DMS153 (cell line): ENCODE results near the gene UROS.

Experiments
- DNase-seq: peaks from one replicate; lab custom pipeline; 2025; lab: John Stamatoyannopoulos, UW

The UROS gene

GRCh38 chr10:125836746-125837145 is 13.7 kb upstream of the UROS start:
- no peak for DNase-seq

- DNase-seq: no peak
Observed at GRCh38 chr10:125828311-125828710, 5.3 kb upstream of the UROS start.

DNA sequence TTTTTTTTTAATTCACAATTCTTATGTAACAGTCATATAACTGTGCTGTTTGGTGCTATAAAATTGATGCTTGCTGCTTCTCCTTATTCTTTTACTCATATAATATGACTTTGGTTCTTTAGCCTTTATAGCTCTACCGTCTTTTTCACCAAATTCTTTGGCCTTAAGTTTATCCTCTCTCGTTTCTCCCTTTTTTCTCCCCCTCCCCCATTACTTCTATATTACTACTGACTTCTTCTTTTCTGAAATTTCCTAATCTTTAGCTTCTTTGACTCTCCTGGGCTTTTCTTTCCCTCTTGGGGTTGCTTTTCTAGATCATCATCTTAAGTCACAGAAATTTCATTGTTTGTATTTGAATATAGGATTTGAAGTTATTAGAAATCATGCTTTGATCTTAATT is 4.1 kb upstream of the UROS start:
- no peak for DNase-seq

GRCh38 chr10:125824736-125825135 is 1.7 kb upstream of the UROS start:
- no peak for DNase-seq

- DNase-seq: no peak
Observed at GRCh38 chr10:125823663-125824251, 699 bp upstream of the UROS start.

DNA sequence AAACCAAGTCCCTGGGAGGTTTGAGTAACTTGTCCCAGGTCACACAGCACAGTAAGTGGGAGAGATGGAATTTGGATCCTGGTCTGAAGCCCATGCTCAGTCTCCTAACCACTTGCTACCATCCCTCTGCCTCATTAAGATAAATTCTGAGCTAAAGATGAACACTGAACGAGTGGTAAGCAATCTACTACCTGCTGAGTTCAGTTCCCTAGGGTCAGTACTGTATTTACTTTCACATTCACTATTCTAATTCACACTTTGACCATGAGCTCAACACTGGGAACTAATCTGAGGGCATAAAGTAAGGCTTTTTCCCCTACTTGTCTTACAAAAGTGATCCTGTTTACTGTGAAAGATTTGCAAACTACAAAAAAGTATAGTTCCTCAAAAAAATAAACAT is 2.4 kb downstream of the UROS start:
- DNase-seq: no peak

GRCh38 chr10:125817337-125817946 is 5.6 kb downstream of the UROS start:
- no peak for DNase-seq

DNA sequence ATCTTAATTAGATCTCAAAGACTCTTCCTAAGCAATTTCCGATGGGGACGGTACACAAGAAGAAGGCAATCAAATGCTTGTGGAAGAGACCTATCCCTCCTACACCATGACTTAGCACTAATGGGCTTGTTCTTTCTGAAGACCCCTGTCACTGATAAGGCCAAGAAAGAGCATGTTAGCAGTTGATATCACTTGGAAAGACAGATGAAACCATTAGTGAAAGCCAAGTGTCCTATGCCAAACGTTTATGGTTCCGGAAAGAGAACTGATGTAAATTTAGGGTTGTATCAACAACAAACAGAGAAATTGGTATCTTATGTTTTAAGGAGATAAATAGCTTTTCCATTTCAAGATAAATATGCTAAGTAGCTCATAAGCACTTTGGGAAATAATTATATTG is 6.5 kb downstream of the UROS start:
- DNase-seq: no peak

DNA sequence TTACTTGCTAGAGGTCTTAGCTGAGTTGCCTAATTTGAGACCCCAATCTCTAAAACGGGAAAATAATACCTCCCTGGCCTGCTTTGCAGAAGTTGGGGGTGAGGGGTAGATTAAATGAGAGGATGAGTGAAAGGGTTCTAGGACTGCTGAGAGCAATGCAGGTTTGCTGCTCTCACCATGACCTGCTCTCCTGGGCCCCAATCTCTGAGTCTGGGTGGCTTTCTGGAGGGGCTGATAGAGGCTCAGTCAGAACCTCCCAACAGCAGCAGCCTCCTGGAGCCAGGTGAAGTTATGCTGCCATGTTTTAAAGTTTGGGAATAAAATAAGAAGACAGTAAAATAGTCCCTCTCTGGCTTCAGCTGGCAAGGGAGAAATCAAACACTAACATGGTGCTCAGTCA is 7.3 kb downstream of the UROS start:
- DNase-seq: no peak

DNA sequence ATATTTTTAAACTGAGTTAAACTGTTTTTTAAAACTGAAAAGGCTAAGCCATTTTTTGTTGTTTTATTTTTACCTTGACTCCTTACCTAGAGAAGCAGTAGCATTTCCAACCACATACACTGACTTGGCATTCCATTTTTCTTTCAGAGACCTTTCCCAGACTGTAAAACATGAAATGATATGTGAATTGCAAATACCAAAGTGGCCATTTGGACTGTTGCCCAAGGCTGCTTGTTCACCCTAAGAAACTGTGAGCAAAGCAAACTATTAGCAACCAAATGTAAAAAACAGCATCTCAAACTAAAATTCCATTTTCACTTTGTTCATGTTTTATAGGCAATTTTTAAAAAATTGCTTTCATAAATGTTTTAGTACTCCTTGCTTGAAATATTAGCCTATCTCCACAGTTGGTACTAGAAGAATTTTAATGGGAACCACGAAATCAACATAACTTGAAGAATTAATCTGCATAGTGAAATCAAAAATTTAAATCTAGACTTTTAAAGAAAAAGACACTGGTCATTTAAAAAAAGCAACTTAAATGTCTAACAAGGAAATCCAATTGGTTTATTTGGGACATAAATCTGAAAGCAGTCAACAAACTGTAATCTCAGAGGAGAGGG is 10.8 kb downstream of the UROS start:
- no peak for DNase-seq

GRCh38 chr10:125811251-125811650 is 11.8 kb downstream of the UROS start:
- DNase-seq: no peak

DNA sequence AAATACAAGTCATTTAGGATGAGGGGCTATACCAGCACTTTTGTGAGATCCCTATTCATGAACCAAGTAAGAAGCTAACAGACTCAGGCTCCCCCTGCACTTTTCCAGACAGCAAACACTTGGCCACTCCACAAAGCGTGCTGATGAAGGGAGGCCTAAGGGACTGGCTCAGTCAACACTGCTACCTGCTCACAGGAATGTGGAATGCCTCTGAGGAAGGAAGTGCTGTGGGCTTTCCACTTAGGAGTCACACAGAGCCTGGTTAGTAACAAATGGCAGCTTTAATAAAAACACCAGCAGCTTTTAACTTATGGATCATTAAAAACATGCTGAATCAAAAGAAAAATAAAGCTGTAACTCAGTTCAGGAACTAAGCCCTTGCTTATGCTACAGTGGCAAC is 15.0 kb downstream of the UROS start:
- DNase-seq: no peak

GRCh38 chr10:125802739-125803138 is 20.3 kb downstream of the UROS start:
- no peak for DNase-seq

- no peak for DNase-seq
Observed at GRCh38 chr10:125802131-125802530, 20.9 kb downstream of the UROS start.

- DNase-seq: no peak
Observed at GRCh38 chr10:125801574-125801973, 21.5 kb downstream of the UROS start.

GRCh38 chr10:125799451-125800182 is 23.4 kb downstream of the UROS start:
- no peak for DNase-seq

DNA sequence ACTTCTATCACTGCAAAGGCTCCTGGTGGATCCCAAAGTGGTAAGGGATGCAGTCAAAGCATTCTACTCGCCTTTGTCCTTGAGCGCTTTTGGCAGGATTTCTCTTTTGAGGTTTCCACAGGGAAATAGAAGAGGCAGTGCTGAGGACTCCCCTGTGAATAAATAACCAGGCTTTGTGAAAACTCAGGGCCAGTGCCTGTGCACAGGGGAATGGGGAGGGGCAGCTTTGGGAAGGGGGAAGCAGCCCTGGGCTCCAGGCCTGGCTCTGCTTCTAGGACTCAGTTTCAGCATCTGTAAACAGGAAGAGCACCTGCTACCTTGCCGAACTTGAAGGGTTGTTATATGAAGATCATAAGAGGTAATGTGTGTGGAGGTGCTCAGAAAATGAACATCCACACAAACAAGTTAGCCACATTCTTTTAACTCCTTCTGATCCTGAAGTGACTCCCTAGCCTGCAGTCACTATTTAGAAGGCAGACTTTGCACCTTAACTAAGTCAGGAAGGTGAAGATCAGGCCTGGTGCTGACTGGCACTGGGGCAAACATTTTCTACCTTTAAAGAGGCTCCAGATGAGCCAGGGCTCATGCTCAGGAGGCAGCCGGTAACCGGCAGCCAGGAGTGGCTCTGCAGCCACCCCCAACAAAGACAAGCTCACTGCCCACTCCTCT is 24.9 kb downstream of the UROS start:
- DNase-seq: peak; percentile 6

DNA sequence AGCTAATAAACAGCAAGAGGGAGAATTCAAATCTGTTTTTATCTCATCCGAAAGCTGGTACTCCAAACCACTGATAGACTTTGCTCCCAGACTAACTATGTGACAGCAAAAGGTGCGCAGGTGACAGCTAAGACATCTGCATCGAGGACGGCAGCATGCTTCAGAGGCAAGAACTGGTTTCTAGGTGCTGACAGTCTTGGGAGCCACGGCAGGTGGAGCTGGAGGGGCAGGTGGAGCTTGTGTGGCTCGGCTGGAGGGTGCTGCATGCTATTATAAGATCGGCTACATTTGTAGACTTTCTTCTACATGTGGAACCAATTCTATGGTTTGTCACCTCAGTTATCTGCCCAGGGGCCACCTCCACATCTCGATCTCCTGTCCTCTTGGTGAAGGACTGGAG is 25.6 kb downstream of the UROS start:
- DNase-seq: no peak

DNA sequence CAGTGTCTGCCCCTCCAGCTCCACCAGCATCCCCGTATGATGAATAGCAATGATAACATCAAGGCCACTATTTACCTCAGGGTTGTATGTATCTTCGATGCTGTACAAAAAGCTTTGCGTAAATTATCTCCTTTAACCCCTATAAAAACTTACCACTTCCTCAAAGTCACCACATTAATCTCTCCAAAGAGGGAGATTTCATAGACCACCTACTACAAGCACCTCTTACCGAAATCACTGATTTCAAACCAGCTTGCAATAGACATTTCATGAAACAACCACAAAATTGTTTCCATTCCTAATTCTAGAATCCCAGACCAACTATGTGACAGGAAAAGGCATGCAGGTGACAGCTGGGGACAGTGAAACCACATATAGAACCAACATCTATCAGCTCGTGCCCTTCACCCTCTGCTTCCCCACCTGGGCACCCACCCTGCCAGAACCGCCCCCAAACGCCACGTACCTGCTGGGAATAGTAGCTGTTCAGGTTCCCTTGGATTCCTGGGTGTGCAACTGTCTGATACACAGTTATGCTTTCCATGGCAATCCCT is 27.3 kb downstream of the UROS start:
- DNase-seq: no peak

- no peak for DNase-seq
Observed at GRCh38 chr10:125795128-125795527, 27.9 kb downstream of the UROS start.

DNA sequence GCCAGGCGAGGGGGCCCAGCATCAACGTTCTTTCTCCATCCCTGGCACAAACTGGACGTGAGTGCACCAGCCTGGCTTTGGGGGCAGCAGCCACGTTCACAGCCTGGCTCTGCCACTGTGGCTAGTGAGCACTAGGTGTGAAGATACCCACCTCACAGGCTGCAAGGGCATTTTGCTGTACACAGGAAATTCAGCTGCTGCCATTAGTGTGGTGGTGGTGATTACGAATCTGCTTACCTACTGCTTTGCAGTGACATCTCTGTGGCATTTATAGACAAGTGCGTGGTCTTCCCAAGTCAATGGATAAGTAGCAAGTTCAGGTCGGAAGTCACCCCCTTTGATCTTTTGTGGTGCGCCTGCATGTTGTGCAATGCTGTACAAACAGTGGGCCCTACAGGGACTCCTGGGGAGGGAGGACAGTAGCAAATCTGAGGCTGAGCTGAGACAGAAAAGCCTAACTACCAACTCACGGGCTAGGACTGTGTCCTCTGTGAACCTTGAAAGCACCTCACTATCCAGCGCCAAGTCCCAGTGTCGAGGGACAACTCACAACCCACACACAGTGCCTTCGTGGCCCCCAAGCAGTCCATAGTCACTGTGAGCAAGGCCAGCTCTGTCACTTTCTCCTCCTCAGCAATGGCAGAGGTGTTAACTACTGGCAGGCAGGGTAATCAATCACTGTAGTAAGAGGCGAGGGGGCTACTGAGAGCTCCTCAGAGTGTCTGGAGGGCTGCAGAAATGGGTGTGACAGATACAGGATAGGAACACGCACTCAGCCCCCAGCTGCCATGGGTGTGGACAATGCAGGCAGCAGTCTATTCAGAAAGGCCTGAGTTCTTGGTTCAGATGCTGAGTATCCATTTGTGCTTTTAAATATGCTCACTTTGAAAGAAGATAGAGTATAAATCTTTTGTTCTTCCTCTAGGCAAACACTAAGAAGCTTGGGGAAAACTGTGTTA is 30.4 kb downstream of the UROS start:
- no peak for DNase-seq
